GM12878 (cell line): Measurements from ENCODE around the gene MAPK8. TPM values are rescaled to one million over a fixed set of nuclear protein-coding genes. Genes with fewer than 3 reads are reported as not detected.

Experiments
- ATAC-seq: fragments of 200-7000 bp; cut with Tn5 transposase; 3 replicates; pipeline ENCODE4 v1.9.1; 2020; ENCODE audit warnings: mild to moderate bottlenecking, moderate library complexity
- BruUV-seq: library from RNA; stranded (reverse); fragments of 400-500 nt; replicated peaks from 2 replicates; lab custom pipeline; 2021; lab: Mats Ljungman, UMichigan
- CTCF ChIA-PET: fragments of 300-600 bp; sonication (Branson Sonifier 250); formaldehyde crosslinking; extraction: SDS; loops from one replicate; lab custom pipeline; 2021; ENCODE audit warnings: inconsistent platforms; lab: Yijun Ruan, JAX
- POLR2A ChIA-PET: fragments of 350-600 bp; formaldehyde crosslinking; extraction: SDS; loops from one replicate; lab custom pipeline; 2021; ENCODE audit warnings: inconsistent platforms; lab: Charles Lee
- RAD21 ChIA-PET: fragments of 300-600 bp; sonication (Branson Sonifier 250); formaldehyde crosslinking; loops from one replicate; lab custom pipeline; 2023; ENCODE audit warnings: antibody characterized with exemption; ENCODE audit not compliant: unreplicated experiment; lab: Charles Lee
- SMC1A ChIA-PET: fragments of 300-600 bp; sonication (Branson Sonifier 250); formaldehyde crosslinking; loops from one replicate; lab custom pipeline; 2023; ENCODE audit not compliant: unreplicated experiment, uncharacterized antibody; lab: Charles Lee
- DNase-seq: peaks from one replicate; pipeline ENCODE4 v3.0.0-alpha.2; 2011; ENCODE audit warnings: low read depth, low spot score
- FAIRE-seq: peaks from 3 replicates; lab custom pipeline; 2011; peaks lifted over from hg19 to GRCh38; lab: Jason Lieb, UNC
- H2AFZ ChIP-seq: 2 replicates; pipeline ENCODE4 v1.6.0; 2011; ENCODE audit warnings: low read depth, low read length, control low read depth; ENCODE audit not compliant: control insufficient read depth
- H3K27ac ChIP-seq: 2 replicates; pipeline ENCODE4 v1.5.1; 2011; ENCODE audit warnings: control low read depth; ENCODE audit not compliant: control insufficient read depth, insufficient read depth
- H3K27me3 ChIP-seq, 2 experiments: replicated peaks in 1 of 2; 2 replicates each; pipeline versions ENCODE4 v1.6.0 to v1.6.1; 2011; ENCODE audit warnings: low read length in 1 of 2; ENCODE audit not compliant: control insufficient read depth in 2 of 2, insufficient read depth in 2 of 2
- H3K36me3 ChIP-seq, 2 experiments: 2 replicates each; pipeline ENCODE4 v1.5.1; 2011; ENCODE audit warnings: low read length in 1 of 2; ENCODE audit not compliant: control insufficient read depth in 2 of 2, insufficient read depth in 2 of 2
- H3K4me1 ChIP-seq: 2 replicates; pipeline ENCODE4 v1.6.1; 2011; ENCODE audit warnings: mild to moderate bottlenecking, low read length, moderate library complexity, mixed read lengths; ENCODE audit not compliant: control insufficient read depth, insufficient read depth
- H3K4me2 ChIP-seq: 2 replicates; pipeline ENCODE4 v1.6.0; 2011; ENCODE audit warnings: control low read depth; ENCODE audit not compliant: control insufficient read depth, insufficient read depth
- H3K4me3 ChIP-seq: fragments of 200-600 bp; sonication (generic); 2 replicates; pipeline ENCODE4 v1.5.1; 2016
- H3K79me2 ChIP-seq: 2 replicates; pipeline ENCODE4 v1.6.0; 2011; ENCODE audit warnings: low read length; ENCODE audit not compliant: control insufficient read depth, insufficient read depth
- H3K9ac ChIP-seq: 2 replicates; pipeline ENCODE4 v1.8.0; 2011; ENCODE audit warnings: low read length, control low read depth, mixed read lengths; ENCODE audit not compliant: control insufficient read depth, insufficient read depth
- H3K9me3 ChIP-seq: replicated peaks from 3 replicates; pipeline ENCODE4 v1.5.1; 2011; ENCODE audit warnings: mild to moderate bottlenecking, low read length; ENCODE audit not compliant: control insufficient read depth, insufficient read depth
- H4K20me1 ChIP-seq: 2 replicates; pipeline ENCODE4 v1.6.0; 2011; ENCODE audit not compliant: control insufficient read depth, insufficient read depth
- BRCA1 ChIP-seq: IDR thresholded peaks from 2 replicates; pipeline ENCODE4 v1.6.1; 2011; ENCODE audit warnings: low read depth, low read length, improper control_type of control experiment
- DPF2 ChIP-seq: fragments of 450-650 bp; IDR thresholded peaks from 2 replicates; pipeline ENCODE4 v1.6.1; 2017; ENCODE audit warnings: mild to moderate bottlenecking
- FOXM1 ChIP-seq: IDR thresholded peaks from 2 replicates; pipeline ENCODE4 v1.6.1; 2012; ENCODE audit warnings: low read depth, mild to moderate bottlenecking, inconsistent platforms, low read length, moderate library complexity
- HDAC6 ChIP-seq: fragments of 200-600 bp; sonication (generic); IDR thresholded peaks from one replicate; pipeline ENCODE4 v1.8.0; 2017; ENCODE audit warnings: antibody characterized with exemption; ENCODE audit not compliant: unreplicated experiment
- NFYA ChIP-seq: IDR thresholded peaks from 2 replicates; pipeline ENCODE4 v1.6.1; 2011; ENCODE audit warnings: low read depth, mild to moderate bottlenecking, low read length, improper control_type of control experiment, borderline replicate concordance
- PAX5 ChIP-seq: IDR thresholded peaks from 2 replicates; pipeline ENCODE4 v1.6.1; 2011; ENCODE audit warnings: low read depth, low read length, borderline replicate concordance
- RAD51 ChIP-seq: fragments of 450-650 bp; IDR thresholded peaks from 2 replicates; pipeline ENCODE4 v1.6.1; 2016; ENCODE audit warnings: moderate library complexity, mild to moderate bottlenecking, inconsistent platforms
- SUPT20H ChIP-seq: IDR thresholded peaks from 2 replicates; pipeline ENCODE4 v1.6.1; 2011; ENCODE audit warnings: low read depth, mild to moderate bottlenecking, low read length, moderate library complexity, borderline replicate concordance; ENCODE audit not compliant: control insufficient read depth
- TCF3 ChIP-seq: IDR thresholded peaks from 2 replicates; pipeline ENCODE4 v1.6.1; 2012; ENCODE audit warnings: low read depth, mild to moderate bottlenecking, low read length, borderline replicate concordance; ENCODE audit not compliant: insufficient read depth
- YBX1 ChIP-seq: fragments of 450-650 bp; IDR thresholded peaks from 2 replicates; pipeline ENCODE4 v1.6.1; 2016; ENCODE audit warnings: antibody characterized with exemption
- ZNF207 ChIP-seq: fragments of 450-650 bp; IDR thresholded peaks from 2 replicates; pipeline ENCODE4 v1.6.1; 2014; ENCODE audit warnings: antibody characterized with exemption, mild to moderate bottlenecking, borderline replicate concordance
- ZNF217 ChIP-seq: fragments of 450-650 bp; IDR thresholded peaks from 2 replicates; pipeline ENCODE4 v1.6.1; 2017; ENCODE audit warnings: antibody characterized with exemption, mild to moderate bottlenecking
- WGBS: methylation state at CpG from one replicate; pipeline ENCODE4 v1.1.6; 2016; ENCODE audit warnings: low lambda C conversion rate; ENCODE audit not compliant: insufficient replicate concordance, insufficient coverage; ENCODE audit errors: missing lambda C conversion rate; 5-methylcytosine and 5-hydroxymethylcytosine counted together
- in situ Hi-C: fragments of 300-500 bp; cut with MboI; formaldehyde crosslinking; loops from 9 replicates; pipeline ENCODE4 v1.14.3; 2018; ENCODE audit warnings: mixed read lengths
- intact Hi-C: fragments of 100-400 bp; cut with micrococcal nuclease; formaldehyde crosslinking; loops from one replicate; pipeline ENCODE4 v1.14.2; 2022; ENCODE audit not compliant: unreplicated experiment
- polyA plus RNA-seq, 11 experiments: library from polyadenylated mRNA; depleted of rRNA in 4 of 11; unstranded in 6 of 11; stranded (reverse) in 5 of 11; fragments of >200 nt; fragmentation: Nextera tagmentation in 4 of 11; fragmentation: Illumina TruSeq in 1 of 11; extraction: Ambion mirVana in 4 of 11; extraction: Trizol in 1 of 11; gene quantifications; 1 replicate in 1 of 11; 2 replicates in 10 of 11; pipeline versions ENCODE4 v1.2.1 to v1.2.3, GENCODE V29; 2011 to 2016; ENCODE audit warnings: inconsistent platforms in 2 of 11, missing spikeins in 2 of 11, low read depth in 1 of 11
- total RNA-seq, 4 experiments: library from RNA; depleted of rRNA in 3 of 4; stranded (reverse); fragments of >200 nt in 3 of 4; fragmentation: Illumina TruSeq in 1 of 4; extraction: Trizol in 1 of 4; gene quantifications; 2 replicates each; pipeline versions ENCODE4 v1.2.1 to v1.2.3, GENCODE V29; 2013 to 2021
- TF ChIP-seq, protein P1 (sequence below): fragments of 450-650 bp; IDR thresholded peaks from 2 replicates; pipeline ENCODE4 v1.6.1; 2017; ENCODE audit warnings: mild to moderate bottlenecking
- TF ChIP-seq, protein P2 (sequence below): fragments of 150-350 bp; IDR thresholded peaks from 2 replicates; pipeline ENCODE4 v1.6.1; 2016; ENCODE audit warnings: low read depth, low read length
- TF ChIP-seq, protein P3 (sequence below): fragments of 450-650 bp; IDR thresholded peaks from 2 replicates; pipeline ENCODE4 v1.6.1; 2017; ENCODE audit warnings: mild to moderate bottlenecking, low read depth, inconsistent platforms; ENCODE audit not compliant: poor library complexity, severe bottlenecking

The MAPK8 gene
- total and polyA plus RNA-seq, 10 of the 15 experiments (the other 5 are each of a cell fraction or from before 2014, with no cell fraction given), result 3.9 to 102 (median 40.0) TPM

DNA sequence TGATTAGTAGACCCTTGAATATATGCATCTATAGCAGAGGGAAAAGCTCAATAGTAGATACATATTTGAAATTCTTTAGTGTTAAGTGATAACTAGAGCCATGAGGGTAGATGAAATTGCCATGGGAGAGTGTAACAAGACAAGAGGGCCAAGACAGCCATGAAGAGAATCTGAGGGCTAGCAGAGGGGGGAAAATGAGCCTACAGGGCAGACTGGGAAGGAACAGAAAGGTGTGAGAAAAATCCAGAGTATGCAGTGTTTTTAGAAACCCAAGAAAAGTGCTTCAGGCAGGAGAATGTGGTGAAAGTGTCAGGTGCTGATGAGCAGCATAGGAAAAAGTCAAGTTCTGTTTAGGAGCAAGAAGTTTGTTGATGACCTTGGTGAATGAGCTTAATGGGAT is 63.0 kb downstream of the MAPK8 start (continued):
- TF ChIP-seq, protein P1, sequence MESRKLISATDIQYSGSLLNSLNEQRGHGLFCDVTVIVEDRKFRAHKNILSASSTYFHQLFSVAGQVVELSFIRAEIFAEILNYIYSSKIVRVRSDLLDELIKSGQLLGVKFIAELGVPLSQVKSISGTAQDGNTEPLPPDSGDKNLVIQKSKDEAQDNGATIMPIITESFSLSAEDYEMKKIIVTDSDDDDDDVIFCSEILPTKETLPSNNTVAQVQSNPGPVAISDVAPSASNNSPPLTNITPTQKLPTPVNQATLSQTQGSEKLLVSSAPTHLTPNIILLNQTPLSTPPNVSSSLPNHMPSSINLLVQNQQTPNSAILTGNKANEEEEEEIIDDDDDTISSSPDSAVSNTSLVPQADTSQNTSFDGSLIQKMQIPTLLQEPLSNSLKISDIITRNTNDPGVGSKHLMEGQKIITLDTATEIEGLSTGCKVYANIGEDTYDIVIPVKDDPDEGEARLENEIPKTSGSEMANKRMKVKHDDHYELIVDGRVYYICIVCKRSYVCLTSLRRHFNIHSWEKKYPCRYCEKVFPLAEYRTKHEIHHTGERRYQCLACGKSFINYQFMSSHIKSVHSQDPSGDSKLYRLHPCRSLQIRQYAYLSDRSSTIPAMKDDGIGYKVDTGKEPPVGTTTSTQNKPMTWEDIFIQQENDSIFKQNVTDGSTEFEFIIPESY, result no peak
- TF ChIP-seq TCF3, result no peak
- no peak for TF ChIP-seq PAX5
- no peak for TF ChIP-seq FOXM1
- TF ChIP-seq, all 136 proteins: peak for 0

DNA sequence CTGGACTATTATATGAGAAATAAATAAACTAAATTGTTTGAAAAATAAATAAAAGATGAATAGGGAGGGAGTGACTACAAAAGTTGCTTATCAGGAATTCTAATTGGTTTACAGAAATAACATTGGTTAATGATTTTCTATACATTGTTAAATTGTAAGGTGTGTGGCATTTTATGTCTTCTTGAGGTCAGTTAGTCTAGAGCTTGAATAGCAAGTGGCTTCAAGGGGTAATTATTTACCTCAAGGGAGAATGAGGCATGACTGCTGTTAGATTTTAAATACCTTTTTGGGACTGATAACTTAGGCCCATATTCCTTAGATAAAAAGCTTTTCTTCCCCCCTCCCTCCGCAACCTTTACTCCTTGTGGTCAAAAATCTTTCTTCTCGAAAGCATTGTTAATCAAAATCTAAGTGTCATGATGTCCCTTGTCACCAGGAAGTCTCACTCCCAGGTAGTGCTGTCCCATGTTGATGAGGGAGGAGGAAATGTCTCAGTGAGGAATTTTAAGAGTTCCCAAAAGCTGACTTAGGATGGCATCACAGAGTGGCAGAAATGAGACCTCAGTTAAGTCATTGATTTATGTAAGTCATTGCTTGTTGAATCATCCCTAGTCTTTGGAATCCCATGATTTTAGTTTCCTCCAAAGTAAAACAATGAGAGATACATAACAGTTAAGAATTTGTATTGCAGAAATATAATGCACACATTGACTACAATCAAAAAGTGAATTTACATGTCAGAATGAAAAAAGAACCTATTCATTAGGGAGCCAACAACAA is 71.5 kb downstream of the MAPK8 start:
- no peaks in the 10 kb centered on the region; the same call in 2 of the 3 replicates for H3K9me3 ChIP-seq
- TF ChIP-seq BRCA1 (no peak), YBX1 (no peak), NFYA (no peak), ZNF217 (no peak), HDAC6 (no peak), DPF2 (no peak), RAD51 (no peak), ZNF207 (no peak), FOXM1 (no peak), SUPT20H (no peak)
- TF ChIP-seq, protein P2, sequence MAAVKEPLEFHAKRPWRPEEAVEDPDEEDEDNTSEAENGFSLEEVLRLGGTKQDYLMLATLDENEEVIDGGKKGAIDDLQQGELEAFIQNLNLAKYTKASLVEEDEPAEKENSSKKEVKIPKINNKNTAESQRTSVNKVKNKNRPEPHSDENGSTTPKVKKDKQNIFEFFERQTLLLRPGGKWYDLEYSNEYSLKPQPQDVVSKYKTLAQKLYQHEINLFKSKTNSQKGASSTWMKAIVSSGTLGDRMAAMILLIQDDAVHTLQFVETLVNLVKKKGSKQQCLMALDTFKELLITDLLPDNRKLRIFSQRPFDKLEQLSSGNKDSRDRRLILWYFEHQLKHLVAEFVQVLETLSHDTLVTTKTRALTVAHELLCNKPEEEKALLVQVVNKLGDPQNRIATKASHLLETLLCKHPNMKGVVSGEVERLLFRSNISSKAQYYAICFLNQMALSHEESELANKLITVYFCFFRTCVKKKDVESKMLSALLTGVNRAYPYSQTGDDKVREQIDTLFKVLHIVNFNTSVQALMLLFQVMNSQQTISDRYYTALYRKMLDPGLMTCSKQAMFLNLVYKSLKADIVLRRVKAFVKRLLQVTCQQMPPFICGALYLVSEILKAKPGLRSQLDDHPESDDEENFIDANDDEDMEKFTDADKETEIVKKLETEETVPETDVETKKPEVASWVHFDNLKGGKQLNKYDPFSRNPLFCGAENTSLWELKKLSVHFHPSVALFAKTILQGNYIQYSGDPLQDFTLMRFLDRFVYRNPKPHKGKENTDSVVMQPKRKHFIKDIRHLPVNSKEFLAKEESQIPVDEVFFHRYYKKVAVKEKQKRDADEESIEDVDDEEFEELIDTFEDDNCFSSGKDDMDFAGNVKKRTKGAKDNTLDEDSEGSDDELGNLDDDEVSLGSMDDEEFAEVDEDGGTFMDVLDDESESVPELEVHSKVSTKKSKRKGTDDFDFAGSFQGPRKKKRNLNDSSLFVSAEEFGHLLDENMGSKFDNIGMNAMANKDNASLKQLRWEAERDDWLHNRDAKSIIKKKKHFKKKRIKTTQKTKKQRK, result no peak
- TF ChIP-seq, protein P3, sequence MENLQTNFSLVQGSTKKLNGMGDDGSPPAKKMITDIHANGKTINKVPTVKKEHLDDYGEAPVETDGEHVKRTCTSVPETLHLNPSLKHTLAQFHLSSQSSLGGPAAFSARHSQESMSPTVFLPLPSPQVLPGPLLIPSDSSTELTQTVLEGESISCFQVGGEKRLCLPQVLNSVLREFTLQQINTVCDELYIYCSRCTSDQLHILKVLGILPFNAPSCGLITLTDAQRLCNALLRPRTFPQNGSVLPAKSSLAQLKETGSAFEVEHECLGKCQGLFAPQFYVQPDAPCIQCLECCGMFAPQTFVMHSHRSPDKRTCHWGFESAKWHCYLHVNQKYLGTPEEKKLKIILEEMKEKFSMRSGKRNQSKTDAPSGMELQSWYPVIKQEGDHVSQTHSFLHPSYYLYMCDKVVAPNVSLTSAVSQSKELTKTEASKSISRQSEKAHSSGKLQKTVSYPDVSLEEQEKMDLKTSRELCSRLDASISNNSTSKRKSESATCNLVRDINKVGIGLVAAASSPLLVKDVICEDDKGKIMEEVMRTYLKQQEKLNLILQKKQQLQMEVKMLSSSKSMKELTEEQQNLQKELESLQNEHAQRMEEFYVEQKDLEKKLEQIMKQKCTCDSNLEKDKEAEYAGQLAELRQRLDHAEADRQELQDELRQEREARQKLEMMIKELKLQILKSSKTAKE, result no peak

More for the DNA sequence above, 71.5 kb downstream of the MAPK8 start:
- no peak overlapping the region for H3K4me3 ChIP-seq
- H3K4me2 ChIP-seq, result no peak overlapping the region
- SMC1A ChIA-PET, result interaction anchor here (1.3 to 1.4 kb wide), 2 partner anchors 10 to 14 kb away, joined by 3 read pairs; no protein-coding TSS in a partner anchor
- H2AFZ ChIP-seq, result no peak overlapping the region
- in situ Hi-C loops (no loop called here), intact Hi-C loops (no loop called here)
- CTCF ChIA-PET, result interaction anchor here (1.0 to 1.2 kb wide), 2 partner anchors 10 to 28 kb away, joined by 3 read pairs; no protein-coding TSS in a partner anchor
- no peaks in the 10 kb centered on the region for H3K27me3 ChIP-seq
- 75% methylated on average over 2 of the region's 2 CpGs for WGBS
- no peak for DNase-seq
- POLR2A ChIA-PET, result no interaction called here
- H3K9ac ChIP-seq, result no peak overlapping the region
- FAIRE-seq, result no peak
- no peaks in the 10 kb centered on the region for H3K4me1 ChIP-seq
- no peaks in the 10 kb centered on the region for H4K20me1 ChIP-seq
- H3K27ac ChIP-seq, result no peak overlapping the region
- no peak for ATAC-seq
- BruUV-seq, result no TSS peak
- H3K36me3 ChIP-seq, result no peaks in the 10 kb centered on the region
- RAD21 ChIA-PET, result interaction anchor here (0.9 kb wide), 1 partner anchor 9 kb away, joined by 3 read pairs; no protein-coding TSS in a partner anchor
- H3K79me2 ChIP-seq, result no peaks in the 10 kb centered on the region
